Mammary epithelial cell (primary cell): ENCODE measurements around the gene CLCN4.

Experiments
- EZH2 ChIP-seq: IDR thresholded peaks from 2 replicates; pipeline ENCODE4 v1.6.1; 2012; ENCODE audit warnings: low read length, inconsistent platforms, borderline replicate concordance
- TF ChIP-seq, protein P1 (sequence below), 2 donors: IDR thresholded peaks in 1 of 2; conservative IDR thresholded peaks in 1 of 2; 2 replicates each; pipeline ENCODE4 v1.5.1; 2011 to 2012; ENCODE audit warnings: inconsistent platforms in 2 of 2, low read length in 2 of 2, mild to moderate bottlenecking in 2 of 2, control low read depth in 1 of 2, low read depth in 1 of 2; ENCODE audit not compliant: insufficient read depth in 1 of 2; ENCODE audit errors: extremely low read depth in 1 of 2

DNA sequence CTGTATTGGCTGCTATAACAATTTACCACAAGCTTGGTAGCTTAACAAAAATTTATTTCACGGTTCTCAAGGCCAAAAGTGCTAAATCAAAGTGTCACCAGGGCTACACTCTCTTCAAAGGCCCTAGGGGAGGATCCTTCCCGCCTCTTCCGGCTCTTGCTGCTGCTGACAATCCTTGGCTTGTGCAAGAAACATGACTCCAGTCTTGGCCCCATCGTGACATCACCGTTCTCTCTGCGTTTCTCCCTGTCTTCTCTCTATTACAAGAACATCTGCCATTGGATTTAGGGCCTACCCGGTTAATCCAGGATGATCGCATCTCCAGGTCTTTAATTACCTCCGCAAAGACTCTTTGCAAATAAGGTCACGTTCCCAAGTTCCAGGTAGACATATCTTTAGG lies 10.4 kb upstream of the CLCN4 start:
- TF ChIP-seq, protein P1, sequence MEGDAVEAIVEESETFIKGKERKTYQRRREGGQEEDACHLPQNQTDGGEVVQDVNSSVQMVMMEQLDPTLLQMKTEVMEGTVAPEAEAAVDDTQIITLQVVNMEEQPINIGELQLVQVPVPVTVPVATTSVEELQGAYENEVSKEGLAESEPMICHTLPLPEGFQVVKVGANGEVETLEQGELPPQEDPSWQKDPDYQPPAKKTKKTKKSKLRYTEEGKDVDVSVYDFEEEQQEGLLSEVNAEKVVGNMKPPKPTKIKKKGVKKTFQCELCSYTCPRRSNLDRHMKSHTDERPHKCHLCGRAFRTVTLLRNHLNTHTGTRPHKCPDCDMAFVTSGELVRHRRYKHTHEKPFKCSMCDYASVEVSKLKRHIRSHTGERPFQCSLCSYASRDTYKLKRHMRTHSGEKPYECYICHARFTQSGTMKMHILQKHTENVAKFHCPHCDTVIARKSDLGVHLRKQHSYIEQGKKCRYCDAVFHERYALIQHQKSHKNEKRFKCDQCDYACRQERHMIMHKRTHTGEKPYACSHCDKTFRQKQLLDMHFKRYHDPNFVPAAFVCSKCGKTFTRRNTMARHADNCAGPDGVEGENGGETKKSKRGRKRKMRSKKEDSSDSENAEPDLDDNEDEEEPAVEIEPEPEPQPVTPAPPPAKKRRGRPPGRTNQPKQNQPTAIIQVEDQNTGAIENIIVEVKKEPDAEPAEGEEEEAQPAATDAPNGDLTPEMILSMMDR (conservative IDR thresholded peaks at IDR 0.05 in 1 of 2, IDR thresholded peaks at IDR 0.05 in 1 of 2; ENCODE audit: extremely low read depth in 1 of 2, insufficient read depth in 1 of 2, low read depth in 1 of 2, low read length in 2 of 2): no peak
- TF ChIP-seq EZH2: no peak
